Adipocyte (in vitro differentiated cells): ENCODE measurements around the gene BCLAF1.
A peak's percentile ranks its signal among the peaks of the same experiment; 100 is the strongest.

Source experiments
- DNase-seq: peaks from one replicate; pipeline ENCODE4 v3.0.0-alpha.2; 2015; ENCODE audit warnings: low read depth
- H3K27me3 ChIP-seq: replicated peaks from 2 replicates; pipeline ENCODE4 v1.7.0; 2013; ENCODE audit warnings: mild to moderate bottlenecking, low read length, moderate library complexity; ENCODE audit not compliant: control insufficient read depth, insufficient read depth
- H3K36me3 ChIP-seq: 2 replicates; pipeline ENCODE4 v1.7.0; 2013; ENCODE audit warnings: low read length, mild to moderate bottlenecking, moderate library complexity; ENCODE audit not compliant: control insufficient read depth, insufficient read depth, severe bottlenecking
- H3K4me1 ChIP-seq: 2 replicates; pipeline ENCODE4 v1.7.0; 2013; ENCODE audit warnings: mild to moderate bottlenecking, low read length, moderate library complexity; ENCODE audit not compliant: control insufficient read depth, insufficient read depth
- H3K4me3 ChIP-seq: 2 replicates; pipeline ENCODE4 v1.7.0; 2013; ENCODE audit warnings: mild to moderate bottlenecking, low read length, moderate library complexity
- H3K9ac ChIP-seq: 2 replicates; pipeline ENCODE4 v1.7.0; 2013; ENCODE audit warnings: mild to moderate bottlenecking, low read length, moderate library complexity
- H3K9me3 ChIP-seq: 2 replicates; pipeline ENCODE4 v1.7.0; 2013; ENCODE audit warnings: mild to moderate bottlenecking, low read length, moderate library complexity; ENCODE audit not compliant: control insufficient read depth

Gene BCLAF1

GRCh38 chr6:136274062-136274461 lies 15.6 kb downstream of the BCLAF1 start:
- peaks cover 17% of the 10 kb centered on the region for H3K4me1 ChIP-seq
- DNase-seq, result peak; percentile 76
- no peaks in the 10 kb centered on the region for H3K27me3 ChIP-seq
- peaks cover 83% of the 10 kb centered on the region for H3K36me3 ChIP-seq
- peak overlapping the region; percentile 32 for H3K9ac ChIP-seq
- no peaks in the 10 kb centered on the region for H3K9me3 ChIP-seq
- H3K4me3 ChIP-seq, result no peak overlapping the region

- DNase-seq, result no peak
- no peaks in the 10 kb centered on the region for H3K9me3 ChIP-seq
- peaks cover 99% of the 10 kb centered on the region for H3K36me3 ChIP-seq
- H3K4me1 ChIP-seq, result no peaks in the 10 kb centered on the region
- H3K27me3 ChIP-seq, result no peaks in the 10 kb centered on the region
- no peak overlapping the region for H3K9ac ChIP-seq
- no peak overlapping the region for H3K4me3 ChIP-seq
These were observed 24.5 kb downstream of the BCLAF1 start for GRCh38 chr6:136265101-136265500.

- H3K36me3 ChIP-seq, result peaks cover 99% of the 10 kb centered on the region
- H3K4me3 ChIP-seq, result no peak overlapping the region
- H3K9ac ChIP-seq, result no peak overlapping the region
- no peak for DNase-seq
- H3K27me3 ChIP-seq, result no peaks in the 10 kb centered on the region
- H3K4me1 ChIP-seq, result no peaks in the 10 kb centered on the region
- no peaks in the 10 kb centered on the region for H3K9me3 ChIP-seq
These were observed 26.7 kb downstream of the BCLAF1 start for GRCh38 chr6:136262940-136263339.

GRCh38 chr6:136254851-136255466 lies 34.7 kb downstream of the BCLAF1 start:
- peaks cover 46% of the 10 kb centered on the region for H3K36me3 ChIP-seq
- H3K9me3 ChIP-seq, result no peaks in the 10 kb centered on the region
- no peaks in the 10 kb centered on the region for H3K27me3 ChIP-seq
- no peak overlapping the region for H3K9ac ChIP-seq
- peaks cover 2% of the 10 kb centered on the region for H3K4me1 ChIP-seq
- H3K4me3 ChIP-seq, result no peak overlapping the region
- DNase-seq, result no peak

GRCh38 chr6:136253734-136254133 lies 35.9 kb downstream of the BCLAF1 start:
- Histone ChIP-seq H3K36me3 (peaks cover 34% of the 10 kb centered on the region), H3K9ac (no peak overlapping the region), H3K4me3 (no peak overlapping the region), H3K4me1 (peaks cover 2% of the 10 kb centered on the region), H3K27me3 (no peaks in the 10 kb centered on the region), H3K9me3 (no peaks in the 10 kb centered on the region)
- DNase-seq, result no peak

GRCh38 chr6:136252441-136252840 lies 37.2 kb downstream of the BCLAF1 start:
- Histone ChIP-seq H3K36me3 (peaks cover 21% of the 10 kb centered on the region), H3K9ac (no peak overlapping the region), H3K4me1 (peaks cover 2% of the 10 kb centered on the region), H3K9me3 (no peaks in the 10 kb centered on the region), H3K27me3 (no peaks in the 10 kb centered on the region), H3K4me3 (no peak overlapping the region)
- DNase-seq, result no peak

- H3K4me3 ChIP-seq, result peak overlapping the region; percentile 97
These were observed 38.3 kb downstream of the BCLAF1 start for GRCh38 chr6:136251394-136251793.

GRCh38 chr6:136250686-136251008 lies 39.0 kb downstream of the BCLAF1 start:
- peaks cover 6% of the 10 kb centered on the region for H3K36me3 ChIP-seq
- DNase-seq, result no peak

More at GRCh38 chr6:136251394-136251793, 38.3 kb downstream of the BCLAF1 start:
- no peak overlapping the region for H3K9ac ChIP-seq
- no peaks in the 10 kb centered on the region for H3K9me3 ChIP-seq
- peaks cover 12% of the 10 kb centered on the region for H3K36me3 ChIP-seq
- H3K27me3 ChIP-seq, result no peaks in the 10 kb centered on the region
- peaks cover 2% of the 10 kb centered on the region for H3K4me1 ChIP-seq
- no peak for DNase-seq

GRCh38 chr6:136249811-136250685 lies 39.6 kb downstream of the BCLAF1 start, which contains the start of gene MTFR2:
Gene MTFR2 (minus strand): TSS chr6:136250311. CDS start chr6:136249099, 1,212 bp downstream.
- peaks cover 6% of the 10 kb centered on the region for H3K36me3 ChIP-seq
- H3K27me3 ChIP-seq, result no peaks in the 10 kb centered on the region
- peaks cover under 1% of the 10 kb centered on the region for H3K4me1 ChIP-seq
- no peaks in the 10 kb centered on the region for H3K9me3 ChIP-seq
- DNase-seq, result peak; percentile 99
- H3K9ac ChIP-seq, result peak within 1 kb of the TSS; percentile 86
- H3K4me3 ChIP-seq, result peak within 1 kb of the TSS; percentile 97

More at GRCh38 chr6:136250686-136251008, 39.0 kb downstream of the BCLAF1 start:
- no peaks in the 10 kb centered on the region for H3K9me3 ChIP-seq
- peak overlapping the region; percentile 97 for H3K4me3 ChIP-seq
- no peaks in the 10 kb centered on the region for H3K27me3 ChIP-seq
- H3K9ac ChIP-seq, result peak overlapping the region; percentile 86
- H3K4me1 ChIP-seq, result peaks cover 2% of the 10 kb centered on the region

GRCh38 chr6:136249336-136249735 lies 40.3 kb downstream of the BCLAF1 start:
- peak overlapping the region; percentile 97 for H3K4me3 ChIP-seq
- peak overlapping the region; percentile 76 for H3K9ac ChIP-seq
- peaks cover 4% of the 10 kb centered on the region for H3K36me3 ChIP-seq
- H3K9me3 ChIP-seq, result no peaks in the 10 kb centered on the region
- no peaks in the 10 kb centered on the region for H3K27me3 ChIP-seq
- no peak for DNase-seq
- no peaks in the 10 kb centered on the region for H3K4me1 ChIP-seq

- H3K9me3 ChIP-seq, result no peaks in the 10 kb centered on the region
- H3K27me3 ChIP-seq, result no peaks in the 10 kb centered on the region
- H3K4me3 ChIP-seq, result no peak overlapping the region
- H3K36me3 ChIP-seq, result no peaks in the 10 kb centered on the region
- H3K9ac ChIP-seq, result no peak overlapping the region
- no peaks in the 10 kb centered on the region for H3K4me1 ChIP-seq
- peak; percentile 31 for DNase-seq
These were observed 45.5 kb downstream of the BCLAF1 start for GRCh38 chr6:136244061-136244616.
